ENCODE measurements around the gene TTLL8.

TTLL8 gene

DNA sequence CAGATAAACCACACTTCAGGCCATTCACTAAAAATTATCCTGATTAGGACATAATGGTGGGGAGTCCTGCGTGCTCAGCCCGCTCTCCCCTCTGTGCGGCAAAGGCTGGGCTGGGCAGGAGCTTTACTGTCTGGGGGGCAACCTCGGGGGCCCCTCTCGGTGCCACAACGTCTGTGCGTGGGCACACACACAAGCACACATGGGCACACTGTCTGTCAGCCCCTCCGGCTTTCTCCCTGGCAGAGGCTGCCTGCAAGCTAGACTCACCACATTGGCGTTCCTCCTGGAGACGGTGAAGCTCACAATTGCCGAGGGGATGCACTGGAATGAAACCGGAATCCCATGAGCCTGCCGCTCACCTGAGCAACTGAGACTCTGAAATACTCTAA lies 22.0 kb upstream of the TTLL8 start:
- H3K27ac ChIP-seq (ENCODE audit: low read length) = no peak overlapping the region
- no peaks in the 10 kb centered on the region for H3K9me3 ChIP-seq (replicated peaks; ENCODE audit: insufficient read depth, low read length)
- H4K20me1 ChIP-seq (ENCODE audit: insufficient read depth, low read length) = no peaks in the 10 kb centered on the region
- H3K79me2 ChIP-seq (ENCODE audit: low read length) = no peaks in the 10 kb centered on the region
- no peak for TF ChIP-seq EZH2 (optimal IDR thresholded peaks at IDR 0.05; ENCODE audit: low read depth, low read length)
- H3K36me3 ChIP-seq (replicated peaks; ENCODE audit: insufficient read depth, low read length) = no peaks in the 10 kb centered on the region
- no peak overlapping the region for H3K9ac ChIP-seq (ENCODE audit: low read length)
- peaks cover 4% of the 10 kb centered on the region; the same call in 1 of the 2 replicates for H3K4me1 ChIP-seq (ENCODE audit: low read length)
- H3K4me2 ChIP-seq (ENCODE audit: low read depth, low read length) = no peak overlapping the region
- no peak overlapping the region for H2AFZ ChIP-seq (ENCODE audit: low read length)
- no peaks in the 10 kb centered on the region for H3F3A ChIP-seq (ENCODE audit: insufficient read depth, low read length)
- H3K4me3 ChIP-seq (ENCODE audit: low read length) = no peak overlapping the region
- H3K27me3 ChIP-seq (replicated peaks; ENCODE audit: insufficient read depth, low read length) = peaks cover 65% of the 10 kb centered on the region
- no peaks in the 10 kb centered on the region for H3K9me2 ChIP-seq (replicated peaks; ENCODE audit: insufficient read depth, low read length)
- DNase-seq = no peak

DNA sequence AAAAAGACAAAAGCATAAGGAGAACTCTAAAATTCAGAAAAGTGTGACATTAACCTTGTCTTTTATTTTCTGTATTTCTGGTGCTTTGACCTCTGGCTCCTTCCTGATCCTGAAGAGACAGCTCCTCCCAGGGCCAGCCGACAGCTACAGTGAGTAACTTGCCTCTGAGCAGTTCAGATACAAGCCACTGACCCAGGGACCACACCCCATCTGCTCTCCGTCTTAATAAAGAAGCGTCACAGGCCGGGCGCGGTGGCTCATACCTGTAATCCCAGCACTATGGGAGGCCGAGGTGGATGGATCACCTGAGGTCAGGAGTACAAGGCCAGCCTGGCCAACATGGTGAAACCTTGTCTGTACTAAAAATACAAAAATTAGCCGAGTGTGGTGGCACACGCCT lies 20.7 kb upstream of the TTLL8 start:
- no peaks in the 10 kb centered on the region for H3K79me2 ChIP-seq (ENCODE audit: low read length)
- H3K27ac ChIP-seq (ENCODE audit: low read length) = no peak overlapping the region
- H3K9me2 ChIP-seq (replicated peaks; ENCODE audit: insufficient read depth, low read length) = no peaks in the 10 kb centered on the region
- H3K4me2 ChIP-seq (ENCODE audit: low read depth, low read length) = no peak overlapping the region
- H3K4me3 ChIP-seq (ENCODE audit: low read length) = no peak overlapping the region
- no peaks in the 10 kb centered on the region for H3F3A ChIP-seq (ENCODE audit: insufficient read depth, low read length)
- no peak overlapping the region for H3K9ac ChIP-seq (ENCODE audit: low read length)
- H3K4me1 ChIP-seq (ENCODE audit: low read length) = peaks cover 4% of the 10 kb centered on the region; the same call in 1 of the 2 replicates
- no peak overlapping the region for H2AFZ ChIP-seq (ENCODE audit: low read length)
- DNase-seq = no peak
- TF ChIP-seq EZH2phosphoT487 (IDR thresholded peaks at IDR 0.05; ENCODE audit: low read length) = no peak
- no peak for TF ChIP-seq EZH2 (optimal IDR thresholded peaks at IDR 0.05; ENCODE audit: low read depth, low read length)
- TF ChIP-seq, protein P1, sequence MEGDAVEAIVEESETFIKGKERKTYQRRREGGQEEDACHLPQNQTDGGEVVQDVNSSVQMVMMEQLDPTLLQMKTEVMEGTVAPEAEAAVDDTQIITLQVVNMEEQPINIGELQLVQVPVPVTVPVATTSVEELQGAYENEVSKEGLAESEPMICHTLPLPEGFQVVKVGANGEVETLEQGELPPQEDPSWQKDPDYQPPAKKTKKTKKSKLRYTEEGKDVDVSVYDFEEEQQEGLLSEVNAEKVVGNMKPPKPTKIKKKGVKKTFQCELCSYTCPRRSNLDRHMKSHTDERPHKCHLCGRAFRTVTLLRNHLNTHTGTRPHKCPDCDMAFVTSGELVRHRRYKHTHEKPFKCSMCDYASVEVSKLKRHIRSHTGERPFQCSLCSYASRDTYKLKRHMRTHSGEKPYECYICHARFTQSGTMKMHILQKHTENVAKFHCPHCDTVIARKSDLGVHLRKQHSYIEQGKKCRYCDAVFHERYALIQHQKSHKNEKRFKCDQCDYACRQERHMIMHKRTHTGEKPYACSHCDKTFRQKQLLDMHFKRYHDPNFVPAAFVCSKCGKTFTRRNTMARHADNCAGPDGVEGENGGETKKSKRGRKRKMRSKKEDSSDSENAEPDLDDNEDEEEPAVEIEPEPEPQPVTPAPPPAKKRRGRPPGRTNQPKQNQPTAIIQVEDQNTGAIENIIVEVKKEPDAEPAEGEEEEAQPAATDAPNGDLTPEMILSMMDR (IDR thresholded peaks at IDR 0.05; ENCODE audit: low read length) = no peak
- no peaks in the 10 kb centered on the region for H3K36me3 ChIP-seq (replicated peaks; ENCODE audit: insufficient read depth, low read length)
- no peaks in the 10 kb centered on the region for H4K20me1 ChIP-seq (ENCODE audit: insufficient read depth, low read length)
- no peaks in the 10 kb centered on the region for H3K9me3 ChIP-seq (replicated peaks; ENCODE audit: insufficient read depth, low read length)
- peaks cover 73% of the 10 kb centered on the region for H3K27me3 ChIP-seq (replicated peaks; ENCODE audit: insufficient read depth, low read length)

DNA sequence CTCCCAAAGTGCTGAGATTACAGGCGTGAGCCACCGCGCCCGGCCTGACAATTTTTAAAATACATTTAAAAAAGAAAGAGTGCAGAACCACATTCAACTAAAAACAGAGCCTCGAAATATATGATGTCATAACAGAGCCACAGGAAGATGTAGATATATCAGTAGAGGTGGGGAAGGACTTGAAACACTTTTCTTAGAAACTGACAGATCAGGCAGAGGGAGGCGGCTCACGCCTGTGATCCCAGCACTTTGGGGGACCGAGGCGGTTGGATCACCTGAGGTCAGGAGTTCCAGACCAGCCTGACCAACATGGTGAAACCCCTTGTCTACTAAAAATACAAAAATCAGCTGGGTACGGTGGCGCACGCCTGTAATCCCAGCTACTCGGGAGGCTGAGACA lies 20.1 kb upstream of the TTLL8 start:
- DNase-seq = no peak
- H3K9me2 ChIP-seq (replicated peaks; ENCODE audit: insufficient read depth, low read length) = no peaks in the 10 kb centered on the region
- no peaks in the 10 kb centered on the region for H3K36me3 ChIP-seq (replicated peaks; ENCODE audit: insufficient read depth, low read length)

More for the DNA sequence above, 20.1 kb upstream of the TTLL8 start:
- peaks cover 73% of the 10 kb centered on the region for H3K27me3 ChIP-seq (replicated peaks; ENCODE audit: insufficient read depth, low read length)
- H3K4me1 ChIP-seq (ENCODE audit: low read length) = peaks cover 3% of the 10 kb centered on the region; the same call in 1 of the 2 replicates
- no peak overlapping the region for H2AFZ ChIP-seq (ENCODE audit: low read length)
- H3F3A ChIP-seq (ENCODE audit: insufficient read depth, low read length) = no peaks in the 10 kb centered on the region
- H4K20me1 ChIP-seq (ENCODE audit: insufficient read depth, low read length) = no peaks in the 10 kb centered on the region
- H3K79me2 ChIP-seq (ENCODE audit: low read length) = no peaks in the 10 kb centered on the region
- TF ChIP-seq EZH2 (optimal IDR thresholded peaks at IDR 0.05; ENCODE audit: low read depth, low read length) (no peak), EZH2phosphoT487 (IDR thresholded peaks at IDR 0.05; ENCODE audit: low read length) (no peak)
- TF ChIP-seq, protein P1 (IDR thresholded peaks at IDR 0.05; ENCODE audit: low read length) = no peak
- H3K4me2 ChIP-seq (ENCODE audit: low read depth, low read length) = no peak overlapping the region
- no peak overlapping the region for H3K27ac ChIP-seq (ENCODE audit: low read length)
- H3K9ac ChIP-seq (ENCODE audit: low read length) = no peak overlapping the region
- H3K9me3 ChIP-seq (replicated peaks; ENCODE audit: insufficient read depth, low read length) = no peaks in the 10 kb centered on the region
- no peak overlapping the region for H3K4me3 ChIP-seq (ENCODE audit: low read length)
